CD4-positive, alpha-beta T cell (primary cell): ENCODE measurements around the gene DLG5. TPM values are rescaled to one million over a fixed set of nuclear protein-coding genes. Genes with fewer than 3 reads are reported as not detected.

Experiments
- ATAC-seq: fragments of 200-7000 bp; cut with Tn5 transposase; one replicate; pipeline ENCODE4 v1.10.0; 2022; ENCODE audit warnings: mild to moderate bottlenecking; ENCODE audit not compliant: poor library complexity
- CTCF ChIA-PET: fragments of 350-600 bp; sonication (Branson Sonifier 250); formaldehyde crosslinking; loops from one replicate; lab custom pipeline; 2021; ENCODE audit warnings: antibody characterized with exemption, inconsistent platforms; lab: Charles Lee
- POLR2A ChIA-PET: fragments of 350-600 bp; sonication (Branson Sonifier 250); formaldehyde crosslinking; loops from one replicate; lab custom pipeline; 2021; ENCODE audit warnings: antibody characterized with exemption, inconsistent platforms; lab: Charles Lee
- DNase-seq, 14 experiments: peaks; one replicate each; pipeline ENCODE4 v3.0.0-alpha.2; 2013 to 2020; ENCODE audit warnings: mixed read lengths in 2 of 14
- H3K27ac ChIP-seq, 2 donors: one replicate each; pipeline versions ENCODE4 v1.5.1 to v1.7.0; 2013; ENCODE audit warnings: low read length in 2 of 2, low read depth in 1 of 2, mild to moderate bottlenecking in 1 of 2
- H3K27me3 ChIP-seq, 2 experiments: 1 replicate in 1 of 2; 2 replicates in 1 of 2; pipeline versions ENCODE4 v1.6.1 to v1.7.0; 2013; ENCODE audit warnings: low read length in 2 of 2, control low read depth in 1 of 2, mild to moderate bottlenecking in 1 of 2, moderate library complexity in 1 of 2; ENCODE audit not compliant: insufficient read depth in 2 of 2, control insufficient read depth in 1 of 2
- H3K36me3 ChIP-seq: one replicate; pipeline ENCODE4 v1.6.1; 2013; ENCODE audit warnings: low read length, control low read depth; ENCODE audit not compliant: insufficient read depth
- H3K4me1 ChIP-seq: one replicate; pipeline ENCODE4 v1.6.1; 2013; ENCODE audit warnings: low read length, control low read depth; ENCODE audit not compliant: insufficient read depth
- H3K4me3 ChIP-seq: one replicate; pipeline ENCODE4 v1.5.1; 2013; ENCODE audit warnings: mild to moderate bottlenecking, low read length, moderate library complexity
- H3K9me3 ChIP-seq, 2 experiments: 1 replicate in 1 of 2; 2 replicates in 1 of 2; pipeline versions ENCODE4 v1.6.1 to v1.7.0; 2013; ENCODE audit warnings: low read length in 2 of 2, mild to moderate bottlenecking in 2 of 2, control low read depth in 1 of 2, moderate library complexity in 1 of 2; ENCODE audit not compliant: control insufficient read depth in 1 of 2, insufficient read depth in 1 of 2
- H3K27ac Mint-ChIP-seq: one replicate; pipeline ENCODE4 v1.8.0; 2020; ENCODE audit warnings: mixed read lengths
- H3K27me3 Mint-ChIP-seq: one replicate; pipeline ENCODE4 v1.8.0; 2021; ENCODE audit warnings: mixed read lengths
- H3K36me3 Mint-ChIP-seq: one replicate; pipeline ENCODE4 v1.8.0; 2021; ENCODE audit warnings: low read depth, mixed read lengths
- H3K4me1 Mint-ChIP-seq: one replicate; pipeline ENCODE4 v1.8.0; 2021; ENCODE audit warnings: low read depth, mixed read lengths
- H3K4me3 Mint-ChIP-seq: one replicate; pipeline ENCODE4 v1.8.0; 2020; ENCODE audit warnings: mild to moderate bottlenecking, mixed read lengths
- H3K9me3 Mint-ChIP-seq: one replicate; pipeline ENCODE4 v1.8.0; 2020; ENCODE audit warnings: mixed read lengths
- intact Hi-C, 2 experiments: fragments of 100-400 bp; cut with DNase I in 1 of 2; cut with micrococcal nuclease in 1 of 2; formaldehyde crosslinking; loops; one replicate each; pipeline versions ENCODE4 v1.15.1 to v1.9.0; 2023 to 2025; cut with DNase I, micrococcal nuclease
- total RNA-seq, 174 experiments: library from RNA in 2 of 174; stranded (reverse) in 2 of 174; gene quantifications; one replicate each; pipeline ENCODE4 v1.2.3 and lab custom pipeline; 2021 to 2026
- TF ChIP-seq, protein P1 (sequence below): fragments of 200-600 bp; IDR thresholded peaks from one replicate; pipeline ENCODE4 v1.8.0; 2022; ENCODE audit warnings: antibody characterized with exemption, mild to moderate bottlenecking

Gene DLG5
- total RNA-seq, 2 experiments from 2014 or later: 7.1 to 7.4 TPM

DNA sequence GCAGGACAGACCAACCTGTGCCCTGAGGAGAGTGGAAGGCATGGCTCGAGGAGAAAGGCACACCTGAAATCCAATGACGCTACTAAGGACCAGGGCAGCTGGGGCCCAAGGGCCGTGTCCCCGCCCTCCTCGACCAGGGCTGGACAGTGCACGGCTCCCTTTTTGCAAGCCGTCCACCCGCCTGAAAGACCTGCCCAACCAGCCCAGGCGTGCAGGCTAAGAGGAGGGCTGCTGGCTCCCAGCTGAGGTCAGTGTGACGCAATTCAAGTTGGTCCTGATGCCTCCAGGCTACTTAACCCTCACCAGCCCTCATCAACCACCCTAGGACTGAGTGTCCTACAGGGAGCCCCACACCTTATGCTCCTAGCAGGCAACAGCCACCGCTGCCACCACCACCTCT is 69.3 kb downstream of the DLG5 start:
- intact Hi-C loops: no loop called here
- Mint-ChIP-seq H3K4me1 (no peaks in the 10 kb centered on the region), H3K36me3 (no peaks in the 10 kb centered on the region), H3K4me3 (no peak overlapping the region), H3K9me3 (no peaks in the 10 kb centered on the region), H3K27me3 (no peaks in the 10 kb centered on the region), H3K27ac (no peak overlapping the region)
- no peak overlapping the region for H3K27ac ChIP-seq
- no peak overlapping the region for H3K4me3 ChIP-seq
- TF ChIP-seq, protein P1, sequence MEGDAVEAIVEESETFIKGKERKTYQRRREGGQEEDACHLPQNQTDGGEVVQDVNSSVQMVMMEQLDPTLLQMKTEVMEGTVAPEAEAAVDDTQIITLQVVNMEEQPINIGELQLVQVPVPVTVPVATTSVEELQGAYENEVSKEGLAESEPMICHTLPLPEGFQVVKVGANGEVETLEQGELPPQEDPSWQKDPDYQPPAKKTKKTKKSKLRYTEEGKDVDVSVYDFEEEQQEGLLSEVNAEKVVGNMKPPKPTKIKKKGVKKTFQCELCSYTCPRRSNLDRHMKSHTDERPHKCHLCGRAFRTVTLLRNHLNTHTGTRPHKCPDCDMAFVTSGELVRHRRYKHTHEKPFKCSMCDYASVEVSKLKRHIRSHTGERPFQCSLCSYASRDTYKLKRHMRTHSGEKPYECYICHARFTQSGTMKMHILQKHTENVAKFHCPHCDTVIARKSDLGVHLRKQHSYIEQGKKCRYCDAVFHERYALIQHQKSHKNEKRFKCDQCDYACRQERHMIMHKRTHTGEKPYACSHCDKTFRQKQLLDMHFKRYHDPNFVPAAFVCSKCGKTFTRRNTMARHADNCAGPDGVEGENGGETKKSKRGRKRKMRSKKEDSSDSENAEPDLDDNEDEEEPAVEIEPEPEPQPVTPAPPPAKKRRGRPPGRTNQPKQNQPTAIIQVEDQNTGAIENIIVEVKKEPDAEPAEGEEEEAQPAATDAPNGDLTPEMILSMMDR: no peak
- H3K9me3 ChIP-seq: no peaks in the 10 kb centered on the region
- no peak for ATAC-seq
- H3K36me3 ChIP-seq: no peaks in the 10 kb centered on the region
- H3K4me1 ChIP-seq: no peaks in the 10 kb centered on the region
- no peak for DNase-seq
- CTCF ChIA-PET: interaction anchor here (0.7 kb wide), 1 partner anchor 137 kb away, joined by 3 read pairs; no protein-coding TSS in a partner anchor
- POLR2A ChIA-PET: no interaction called here
- H3K27me3 ChIP-seq: no peaks in the 10 kb centered on the region

DNA sequence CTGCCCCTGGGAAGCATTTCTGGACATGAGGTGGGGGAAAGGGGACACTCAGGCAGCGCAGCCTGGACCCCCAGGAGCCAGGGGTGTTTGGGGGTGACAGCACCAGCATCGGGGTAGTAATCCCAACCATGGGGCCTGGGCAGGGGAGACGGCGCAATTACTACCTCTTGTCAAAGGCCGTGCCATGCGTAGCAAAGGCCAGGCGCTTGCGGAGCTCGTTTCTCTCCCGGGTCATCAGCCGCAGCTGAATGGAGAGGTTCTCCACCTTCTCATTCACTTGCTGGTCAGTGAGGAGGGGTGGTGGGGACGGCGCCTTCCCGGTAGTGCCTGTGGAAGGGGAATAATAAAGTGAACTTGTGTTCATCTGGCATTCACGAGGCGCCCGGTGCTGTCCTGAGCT is 70.0 kb downstream of the DLG5 start:
- Histone ChIP-seq H3K4me3 (no peak overlapping the region), H3K9me3 (no peaks in the 10 kb centered on the region), H3K27ac (no peak overlapping the region), H3K36me3 (no peaks in the 10 kb centered on the region), H3K4me1 (no peaks in the 10 kb centered on the region), H3K27me3 (no peaks in the 10 kb centered on the region)
- Mint-ChIP-seq H3K27ac (no peak overlapping the region), H3K27me3 (no peaks in the 10 kb centered on the region), H3K9me3 (no peaks in the 10 kb centered on the region), H3K4me3 (no peak overlapping the region), H3K36me3 (no peaks in the 10 kb centered on the region), H3K4me1 (no peaks in the 10 kb centered on the region)
- CTCF ChIA-PET: no interaction called here
- TF ChIP-seq, protein P1: no peak
- ATAC-seq (no peak), DNase-seq (no peak)
- POLR2A ChIA-PET: no interaction called here
- intact Hi-C loops: no loop called here

DNA sequence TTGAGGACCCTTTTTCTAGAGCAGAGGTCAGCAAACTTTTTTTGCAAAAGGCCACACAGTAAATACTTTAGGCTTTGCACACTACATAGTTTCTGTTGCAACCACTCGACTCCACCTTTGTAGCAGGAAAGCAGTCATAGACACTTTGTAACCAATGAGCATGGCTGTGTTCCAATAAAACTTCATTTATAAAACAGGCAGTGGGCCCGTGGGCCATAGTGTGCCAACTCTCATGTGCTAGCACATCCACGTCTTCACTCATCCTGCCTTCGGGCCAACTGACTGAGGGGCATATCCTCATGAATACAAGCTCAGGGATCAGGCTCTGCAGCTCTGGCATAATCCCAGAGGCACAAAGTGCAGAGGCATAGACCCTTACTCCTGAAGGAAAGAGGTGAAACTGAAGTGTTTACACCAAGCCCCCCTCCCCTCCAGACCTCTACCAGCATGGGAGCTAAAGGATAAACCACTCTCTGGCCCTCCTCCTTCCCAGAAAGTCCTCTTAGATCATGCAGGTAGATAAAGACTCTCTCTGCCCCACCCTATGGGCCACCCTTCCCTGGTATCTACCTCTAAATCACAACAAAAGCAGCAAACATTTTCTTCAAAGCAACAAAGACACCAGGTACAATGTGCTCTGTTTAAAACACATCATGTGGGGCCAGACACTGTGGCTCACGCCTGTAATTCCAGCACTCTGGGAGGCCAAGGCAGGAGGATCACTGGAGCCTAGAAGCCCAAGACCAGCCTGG is 71.0 kb downstream of the DLG5 start:
- TF ChIP-seq, protein P1: no peak
- no peak overlapping the region for H3K27ac Mint-ChIP-seq
- H3K9me3 Mint-ChIP-seq: no peaks in the 10 kb centered on the region
- POLR2A ChIA-PET: no interaction called here
- Histone ChIP-seq H3K4me3 (no peak overlapping the region), H3K36me3 (no peaks in the 10 kb centered on the region), H3K9me3 (no peaks in the 10 kb centered on the region), H3K4me1 (no peaks in the 10 kb centered on the region), H3K27ac (no peak overlapping the region), H3K27me3 (no peaks in the 10 kb centered on the region)
- no peak for ATAC-seq
- CTCF ChIA-PET: no interaction called here
- no peaks in the 10 kb centered on the region for H3K27me3 Mint-ChIP-seq
- DNase-seq: no peak
- no peaks in the 10 kb centered on the region for H3K4me1 Mint-ChIP-seq
- no peak overlapping the region for H3K4me3 Mint-ChIP-seq
- H3K36me3 Mint-ChIP-seq: no peaks in the 10 kb centered on the region
- intact Hi-C loops: no loop called here
